ENCODE measurements around the gene ENOX1. TPM values are rescaled to one million over a fixed set of nuclear protein-coding genes. Genes with fewer than 3 reads are reported as not detected.

ENOX1 gene
- polyA plus RNA-seq, 2 of the 4 experiments (the other 2 are of a cell fraction) = 0.28 to 0.41 TPM

GRCh38 chr13:43469791-43470190, 317.0 kb downstream of the ENOX1 start:
- TF ChIP-seq CBX8 (IDR thresholded peaks at IDR 0.05) = no peak
- no peak for TF ChIP-seq FOSB (CRISPR knock-in tag; IDR thresholded peaks at IDR 0.05)
- no peak for TF ChIP-seq JUNB (IDR thresholded peaks at IDR 0.05)
- no peak for TF ChIP-seq MYC (IDR thresholded peaks at IDR 0.05; ENCODE audit: borderline replicate concordance, low read length)
- Histone ChIP-seq H3K4me1 (no peaks in the 10 kb centered on the region), H3K4me2 (no peak overlapping the region), H3K9me3 (no peaks in the 10 kb centered on the region), H3K27ac (no peak overlapping the region), H3K4me3 (no peak overlapping the region)
- no peak for FAIRE-seq
- ATAC-seq = no peak
- DNase-seq (ENCODE audit: low read depth in 1 of 2, low spot score in 1 of 2) = no peak
- CTCF ChIA-PET = no interaction called here
- WGBS (ENCODE audit: missing lambda C conversion rate) = 21% methylated on average over 1 of the region's 1 CpG
- POLR2A ChIA-PET = no interaction called here

- POLR2A ChIA-PET = no interaction called here
- Histone ChIP-seq H3K4me2 (no peak overlapping the region), H3K4me3 (no peak overlapping the region), H3K9me3 (no peaks in the 10 kb centered on the region), H3K4me1 (no peaks in the 10 kb centered on the region), H3K27ac (no peak overlapping the region)
- TF ChIP-seq KDM1A (IDR thresholded peaks at IDR 0.05; ENCODE audit: low read depth) = no peak
- TF ChIP-seq RNF2 (IDR thresholded peaks at IDR 0.05; ENCODE audit: borderline replicate concordance, low read depth) = no peak
- no peak for TF ChIP-seq HEYL (CRISPR knock-in tag; IDR thresholded peaks at IDR 0.05)
- no peak for TF ChIP-seq ZC3H11A (IDR thresholded peaks at IDR 0.05)
- TF ChIP-seq SMC3 (IDR thresholded peaks at IDR 0.05) = no peak
- TF ChIP-seq CHD2 (IDR thresholded peaks at IDR 0.05; ENCODE audit: low read length, partially characterized antibody) = no peak
- FAIRE-seq (no peak), ATAC-seq (no peak), DNase-seq (ENCODE audit: low read depth in 1 of 2, low spot score in 1 of 2) (no peak)
- WGBS (ENCODE audit: missing lambda C conversion rate) = 43% methylated on average over 3 of the region's 3 CpGs
- CTCF ChIA-PET = no interaction called here
Measured at GRCh38 chr13:43464578-43465264, 322.1 kb downstream of the ENOX1 start.

GRCh38 chr13:43448605-43449336, 338.0 kb downstream of the ENOX1 start:
- ATAC-seq (no peak), FAIRE-seq (no peak), DNase-seq (ENCODE audit: low read depth in 1 of 2, low spot score in 1 of 2) (no peak)
- no peaks in the 10 kb centered on the region for H3K4me1 ChIP-seq
- ChIA-PET POLR2A (no interaction called here), CTCF (no interaction called here)
- WGBS (ENCODE audit: missing lambda C conversion rate) = 76% methylated on average over 10 of the region's 10 CpGs
- no peak for TF ChIP-seq SREBF2 (IDR thresholded peaks at IDR 0.05)
- no peak for TF ChIP-seq EP300 (IDR thresholded peaks at IDR 0.05)
- TF ChIP-seq FOSB (CRISPR knock-in tag; IDR thresholded peaks at IDR 0.05) = no peak
- TF ChIP-seq FOSL2 (IDR thresholded peaks at IDR 0.05) = no peak
- no peak for TF ChIP-seq FOSL2 (CRISPR knock-in tag; IDR thresholded peaks at IDR 0.05)
- TF ChIP-seq POLR2AphosphoS2 (conservative IDR thresholded peaks at IDR 0.05; ENCODE audit: low read length) = no peak
- no peak for TF ChIP-seq HEYL (CRISPR knock-in tag; IDR thresholded peaks at IDR 0.05)
- no peak for TF ChIP-seq NPAS2 (CRISPR knock-in tag; IDR thresholded peaks at IDR 0.05; ENCODE audit: borderline replicate concordance)
- TF ChIP-seq POLR2A (IDR thresholded peaks at IDR 0.05; ENCODE audit: low read length) = no peak
- no peak for TF ChIP-seq TP53 (CRISPR knock-in tag; IDR thresholded peaks at IDR 0.05)
- no peak for TF ChIP-seq RNF2 (IDR thresholded peaks at IDR 0.05; ENCODE audit: borderline replicate concordance, low read depth)
- TF ChIP-seq TFCP2L1 (CRISPR knock-in tag; IDR thresholded peaks at IDR 0.05) = no peak
- no peak for TF ChIP-seq RAD21 (conservative IDR thresholded peaks at IDR 0.05 in 1 of 2, IDR thresholded peaks at IDR 0.05 in 1 of 2)
- TF ChIP-seq E2F6 (IDR thresholded peaks at IDR 0.05; ENCODE audit: borderline replicate concordance, low read depth) = no peak
- no peak overlapping the region for H3K4me3 ChIP-seq
- H3K27ac ChIP-seq = no peak overlapping the region
- no peaks in the 10 kb centered on the region for H3K9me3 ChIP-seq
- H3K4me2 ChIP-seq = no peak overlapping the region

- POLR2A ChIA-PET = no interaction called here
- CTCF ChIA-PET = interaction anchor here (0.6 kb wide), 1 partner anchor 16 kb away, joined by 3 read pairs; no protein-coding TSS in a partner anchor
- Histone ChIP-seq H3K4me2 (no peak overlapping the region), H3K27ac (no peak overlapping the region), H3K9me3 (no peaks in the 10 kb centered on the region), H3K4me3 (no peak overlapping the region), H3K4me1 (no peaks in the 10 kb centered on the region)
- WGBS (ENCODE audit: missing lambda C conversion rate) = 13% methylated on average over 1 of the region's 1 CpG
- DNase-seq (ENCODE audit: low read depth in 1 of 2, low spot score in 1 of 2) = no peak
- TF ChIP-seq POLR2A (IDR thresholded peaks at IDR 0.05; ENCODE audit: low read length) = no peak
- no peak for TF ChIP-seq PBX3 (IDR thresholded peaks at IDR 0.05)
- TF ChIP-seq POLR2AphosphoS2 (conservative IDR thresholded peaks at IDR 0.05; ENCODE audit: low read length) = no peak
- no peak for TF ChIP-seq JUN (IDR thresholded peaks at IDR 0.05)
- no peak for TF ChIP-seq NFE2L2 (conservative IDR thresholded peaks at IDR 0.05; ENCODE audit: low read length)
- no peak for TF ChIP-seq GATA3 (IDR thresholded peaks at IDR 0.05; ENCODE audit: borderline replicate concordance)
- TF ChIP-seq RFX5 (IDR thresholded peaks at IDR 0.05) = no peak
- no peak for TF ChIP-seq FOXS1 (CRISPR knock-in tag; IDR thresholded peaks at IDR 0.05)
- TF ChIP-seq MAFK (IDR thresholded peaks at IDR 0.05; ENCODE audit: partially characterized antibody) = no peak
- no peak for TF ChIP-seq CEBPB (IDR thresholded peaks at IDR 0.05)
- no peak for TF ChIP-seq HOXB13 (CRISPR knock-in tag; IDR thresholded peaks at IDR 0.05; ENCODE audit: low read depth)
- TF ChIP-seq KDM1A (IDR thresholded peaks at IDR 0.05; ENCODE audit: low read depth) = no peak
- no peak for TF ChIP-seq TP53 (CRISPR knock-in tag; IDR thresholded peaks at IDR 0.05)
- no peak for TF ChIP-seq MYC (IDR thresholded peaks at IDR 0.05; ENCODE audit: borderline replicate concordance, low read length)
- TF ChIP-seq HES2 (IDR thresholded peaks at IDR 0.05) = no peak
- FAIRE-seq = no peak
- ATAC-seq = no peak
Measured at GRCh38 chr13:43446126-43446525, 340.6 kb downstream of the ENOX1 start.
